Measurements from ENCODE around the gene SLC7A6.

SLC7A6 gene

GRCh38 chr16:68348639-68349445 is 84.5 kb downstream of the SLC7A6 start:
- DNase-seq = no peak

GRCh38 chr16:68349838-68350410 is 85.6 kb downstream of the SLC7A6 start:
- DNase-seq = no peak

DNA sequence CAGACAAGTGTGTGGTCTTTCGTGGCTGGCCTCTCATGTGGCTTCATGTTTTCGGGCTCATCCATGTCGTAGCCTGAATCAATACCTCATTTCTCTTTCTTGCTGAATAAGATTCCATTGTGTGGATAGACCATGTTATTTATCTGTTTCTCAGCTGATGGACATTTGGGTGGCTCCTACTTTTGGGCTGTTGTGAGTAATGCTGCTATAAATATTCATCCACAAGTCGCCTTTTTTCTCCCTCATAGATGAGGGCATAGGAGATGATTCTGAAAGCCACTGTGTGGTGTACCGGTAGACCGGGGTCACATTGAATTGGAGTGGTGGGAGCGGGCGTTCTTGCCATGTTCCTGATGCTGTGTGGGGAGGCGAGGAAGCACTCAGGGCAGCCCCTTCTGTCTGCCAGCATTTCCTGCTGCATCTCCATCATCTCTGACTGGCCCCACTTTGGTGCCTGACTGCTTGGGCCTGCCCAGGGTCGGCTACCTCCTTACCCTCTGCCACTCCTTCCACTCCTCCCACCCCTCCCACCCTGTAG is 86.6 kb downstream of the SLC7A6 start:
- no peak for DNase-seq

All from stimulated activated CD4-positive, alpha-beta T cell treated with anti-CD3 and anti-CD28 coated beads, Interleukin-4, amount 100 ng/mL, for 24 hours (primary cell).